Activated CD4-positive, alpha-beta T cell treated with anti-CD3 and anti-CD28 coated beads, Interleukin-2, amount 50 U/mL, for 16 hours (primary cell): ENCODE data around the gene M1AP.
"Not testable (repeated sequence)": the region's sequence is repeated elsewhere in the genome, so short reads cannot be mapped to it uniquely, and the experiment has no call there.

Experiments used
- DNase-seq: peaks from one replicate; pipeline ENCODE4 v3.0.0-alpha.2; 2020

Gene M1AP

GRCh38 chr2:74561022-74561421 is 87.1 kb downstream of the M1AP start:
- DNase-seq = not testable (repeated sequence)

DNA sequence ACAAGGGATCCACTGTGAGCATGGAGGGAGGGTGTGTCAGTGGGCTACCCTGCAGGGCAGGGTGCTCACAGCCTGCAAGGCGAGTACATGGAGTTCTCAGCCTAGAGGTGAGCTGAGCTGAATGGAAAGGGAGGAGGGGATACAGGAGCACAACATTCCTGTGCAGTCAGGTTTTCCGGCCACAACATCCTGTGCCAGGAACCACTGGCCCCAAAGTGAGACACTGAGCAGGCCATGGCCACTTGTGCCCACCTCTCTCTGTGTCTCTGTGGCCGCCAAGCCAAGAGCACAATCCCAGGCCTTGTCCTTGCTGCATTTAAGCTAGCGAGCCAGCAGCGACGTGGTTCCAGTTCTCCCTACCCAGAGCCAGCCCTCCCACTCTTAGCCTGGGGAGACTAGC is 87.5 kb downstream of the M1AP start:
- no peak for DNase-seq

- DNase-seq = no peak
Measured at GRCh38 chr2:74559912-74560311, 88.2 kb downstream of the M1AP start.

- no peak for DNase-seq
Measured at GRCh38 chr2:74558284-74559230, 89.6 kb downstream of the M1AP start.

DNA sequence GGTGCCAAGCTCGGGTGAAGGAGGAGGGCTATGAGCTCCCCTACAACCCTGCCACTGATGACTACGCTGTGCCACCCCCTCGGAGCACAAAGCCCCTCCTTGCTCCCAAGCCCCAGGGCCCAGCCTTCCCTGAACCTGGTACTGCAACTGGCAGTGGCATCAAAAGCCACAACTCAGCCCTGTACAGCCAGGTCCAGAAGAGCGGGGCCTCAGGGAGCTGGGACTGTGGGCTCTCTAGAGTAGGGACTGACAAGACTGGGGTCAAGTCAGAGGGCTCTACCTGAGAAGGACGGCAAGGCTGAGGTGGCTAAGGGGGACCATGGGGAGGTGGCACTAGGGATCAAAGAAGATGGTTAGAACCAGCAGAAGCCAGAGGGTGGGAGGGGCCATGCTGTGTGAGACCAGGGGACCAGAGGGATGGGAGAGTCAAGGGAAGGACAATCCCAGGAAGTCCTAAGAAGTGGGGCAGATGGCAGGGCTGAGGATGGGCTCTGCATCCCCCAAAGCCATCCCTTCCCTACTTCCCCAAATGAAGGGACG is 91.2 kb downstream of the M1AP start:
- DNase-seq = no peak

DNA sequence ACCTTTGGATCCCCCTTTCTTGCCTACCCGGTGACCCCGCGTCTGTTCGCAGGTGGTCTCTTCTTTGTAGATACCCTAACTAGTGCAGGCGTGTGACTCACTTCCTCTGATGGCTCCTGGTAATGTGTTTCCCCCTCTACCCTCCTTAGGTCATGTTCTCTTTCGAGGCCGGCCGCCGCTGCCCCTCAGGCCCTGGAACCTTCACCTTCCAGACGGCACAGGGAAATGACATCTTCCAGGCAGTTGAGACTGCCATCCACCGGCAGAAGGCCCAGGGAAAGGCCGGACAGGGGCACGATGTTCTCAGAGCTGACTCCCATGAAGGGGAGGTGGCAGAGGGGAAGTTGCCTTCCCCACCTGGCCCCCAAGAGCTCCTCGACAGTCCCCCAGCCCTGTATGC is 92.0 kb downstream of the M1AP start:
- no peak for DNase-seq

DNA sequence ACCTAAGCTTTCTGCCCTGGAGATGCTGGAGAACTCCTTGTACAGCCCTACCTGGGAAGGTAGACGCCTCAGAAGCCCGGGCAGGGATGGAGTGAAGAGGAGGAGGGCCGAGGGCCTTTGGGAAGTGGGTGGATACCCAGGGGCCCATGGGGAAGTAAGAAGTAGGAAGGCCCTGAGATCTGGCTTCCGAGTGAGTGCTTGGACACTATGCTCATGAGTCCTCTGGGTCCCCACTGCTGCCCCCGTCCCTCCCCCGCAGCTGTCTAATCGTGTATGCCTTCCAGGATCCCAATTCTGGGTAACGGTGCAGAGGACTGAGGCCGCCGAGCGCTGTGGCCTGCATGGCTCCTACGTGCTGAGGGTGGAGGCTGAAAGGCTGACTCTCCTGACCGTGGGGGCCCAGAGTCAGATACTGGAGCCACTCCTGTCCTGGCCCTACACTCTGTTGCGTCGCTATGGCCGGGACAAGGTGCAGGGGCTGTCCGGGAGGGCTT is 92.5 kb downstream of the M1AP start:
- DNase-seq = no peak

- DNase-seq = peak; percentile 46
Measured at GRCh38 chr2:74554820-74555531, 93.2 kb downstream of the M1AP start.

DNA sequence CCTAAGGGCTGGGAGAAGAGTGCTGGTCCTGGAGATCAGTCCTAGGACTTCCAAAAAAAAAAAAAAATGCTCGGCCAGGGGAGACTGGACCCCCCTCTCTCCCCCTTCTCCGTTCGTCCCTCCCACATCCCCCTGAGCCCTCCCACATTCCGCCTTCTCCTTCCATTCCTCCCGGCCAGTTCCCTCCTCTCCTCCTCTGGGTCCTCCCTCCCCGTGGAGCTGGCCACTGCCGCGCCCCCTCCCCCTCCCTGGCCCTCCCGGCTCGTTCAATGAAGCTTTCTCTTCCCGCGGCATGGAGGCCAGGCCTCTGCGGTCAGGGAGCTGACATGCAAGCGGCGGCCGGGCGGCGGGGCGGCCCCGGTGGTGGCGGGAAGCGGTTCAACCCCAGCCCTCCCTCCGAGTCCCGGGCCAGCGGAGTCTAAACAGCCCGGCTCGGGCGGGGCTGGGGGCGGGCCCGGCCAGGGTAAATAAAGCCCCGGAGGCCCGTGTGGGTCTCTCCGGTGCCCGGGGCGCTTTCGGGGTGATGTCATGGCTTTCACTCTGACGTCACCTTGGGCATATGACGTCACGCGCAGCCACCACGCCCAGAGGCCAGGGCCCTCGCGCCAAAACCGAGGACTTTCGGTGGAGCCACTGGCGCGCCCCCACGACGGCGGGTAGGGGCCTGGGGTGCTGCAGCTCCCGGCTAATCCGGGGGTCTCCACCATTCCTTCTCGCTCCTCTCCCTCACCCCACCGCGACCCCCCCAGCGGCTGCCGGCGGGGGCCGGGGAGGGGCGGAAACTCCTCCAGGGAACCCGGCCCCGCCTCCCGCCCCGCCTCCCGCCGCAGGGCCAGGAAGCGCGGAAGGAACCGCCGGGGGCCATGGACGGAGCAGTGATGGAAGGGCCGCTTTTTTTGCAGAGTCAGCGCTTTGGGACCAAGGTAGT is 94.0 kb downstream of the M1AP start, which contains the start of the genes DOK1 and LOXL3:
TSS of gene DOK1 (plus strand) at position 829 of the 928 bp plus-strand sequence. CDS start at position 864, 35 bp downstream.
TSS of gene LOXL3 (minus strand) at position 51 of the 928 bp plus-strand sequence. CDS start 1,308 bp downstream, outside the sequence.
- DNase-seq = peak; percentile 86

DNA sequence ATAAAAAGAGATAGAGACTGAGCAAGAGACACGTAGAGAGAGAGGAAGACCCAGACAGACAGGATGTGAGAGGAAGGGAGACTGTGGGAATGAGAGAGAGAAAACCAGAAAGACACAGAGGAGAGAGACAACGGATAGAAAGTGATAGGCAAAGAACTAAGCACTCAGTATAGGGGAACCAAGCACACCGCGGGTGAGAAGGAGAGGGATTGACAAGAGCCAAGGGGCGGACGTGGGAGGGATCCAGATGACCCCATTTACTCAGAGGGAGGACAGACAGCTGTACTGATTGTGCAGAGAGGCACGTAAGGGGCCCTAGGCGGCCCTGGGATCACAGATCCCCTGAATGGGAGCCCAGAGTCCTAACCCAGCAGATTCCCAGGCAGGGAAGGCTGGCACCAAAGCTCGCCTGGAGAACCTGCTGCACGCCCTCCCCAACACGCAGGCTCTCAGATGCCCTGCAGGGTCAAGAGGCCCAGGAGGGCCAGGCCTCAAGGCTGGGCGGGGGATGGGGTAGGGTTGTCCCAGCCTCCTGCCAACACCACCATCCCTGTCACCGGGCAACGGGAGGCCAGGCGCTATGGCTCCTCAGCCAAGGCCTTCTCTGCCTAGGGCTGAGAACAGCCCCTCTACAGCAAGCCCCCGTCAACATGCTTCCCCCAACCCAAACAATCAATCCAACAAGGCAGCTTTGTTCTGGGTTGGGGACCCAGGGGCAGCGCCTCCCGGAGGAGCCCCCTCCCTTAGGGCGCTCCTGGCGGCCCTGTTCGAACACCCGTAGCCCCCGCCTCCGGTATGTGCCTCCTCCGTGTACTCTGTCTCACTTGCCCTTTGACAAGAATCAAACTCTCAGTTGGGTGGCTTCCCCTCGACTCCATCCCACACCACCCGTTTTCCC is 95.0 kb downstream of the M1AP start:
- no peak for DNase-seq

DNA sequence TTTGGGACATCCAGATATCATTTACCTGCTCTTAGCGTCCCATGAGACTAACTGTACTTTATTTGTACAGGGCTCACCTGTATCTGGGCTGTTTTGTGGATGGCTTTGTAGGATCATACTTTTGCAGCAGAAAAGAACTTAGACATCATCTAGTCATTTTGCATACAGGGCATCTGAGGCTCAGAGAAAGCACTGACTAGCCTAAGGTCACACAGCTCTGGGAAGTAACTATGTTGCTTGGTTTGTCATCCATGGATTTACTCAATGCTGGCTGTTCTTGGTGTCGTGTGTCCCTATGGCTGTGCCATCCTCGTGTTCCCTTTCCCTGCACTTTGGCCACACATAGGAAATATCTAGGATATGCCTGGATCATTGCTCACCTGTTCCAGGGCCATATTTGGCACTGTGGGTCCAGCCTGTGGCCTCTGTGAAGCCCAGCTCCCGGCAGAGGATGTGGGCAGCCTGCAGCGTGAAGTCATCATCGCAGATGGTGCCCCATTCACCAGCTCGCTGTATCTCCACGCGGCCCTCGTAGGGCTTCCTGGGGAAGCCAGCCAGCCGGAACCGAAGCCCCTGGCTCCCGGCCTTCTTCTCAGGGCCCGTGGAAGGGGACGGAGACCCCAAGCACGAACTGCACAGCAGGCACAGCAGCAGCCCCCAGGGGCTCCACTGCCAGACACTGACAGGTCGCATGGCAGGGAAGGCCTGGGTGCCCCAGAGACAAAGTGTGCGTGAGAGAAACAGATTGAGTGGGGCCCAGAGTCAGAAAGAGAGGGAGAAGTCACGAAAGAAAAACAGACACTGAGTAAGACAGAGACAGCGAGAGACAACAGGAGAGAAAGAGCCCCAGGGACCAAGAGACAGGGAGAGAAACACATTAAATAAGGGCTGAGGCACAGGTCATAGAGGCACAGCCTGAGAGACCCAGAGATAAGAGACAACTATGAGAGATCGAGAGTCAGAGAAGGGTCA is 95.9 kb downstream of the M1AP start:
- no peak for DNase-seq

GRCh38 chr2:74551530-74551929 is 96.6 kb downstream of the M1AP start:
- DNase-seq = no peak

GRCh38 chr2:74550231-74550630 is 97.9 kb downstream of the M1AP start:
- no peak for DNase-seq

DNA sequence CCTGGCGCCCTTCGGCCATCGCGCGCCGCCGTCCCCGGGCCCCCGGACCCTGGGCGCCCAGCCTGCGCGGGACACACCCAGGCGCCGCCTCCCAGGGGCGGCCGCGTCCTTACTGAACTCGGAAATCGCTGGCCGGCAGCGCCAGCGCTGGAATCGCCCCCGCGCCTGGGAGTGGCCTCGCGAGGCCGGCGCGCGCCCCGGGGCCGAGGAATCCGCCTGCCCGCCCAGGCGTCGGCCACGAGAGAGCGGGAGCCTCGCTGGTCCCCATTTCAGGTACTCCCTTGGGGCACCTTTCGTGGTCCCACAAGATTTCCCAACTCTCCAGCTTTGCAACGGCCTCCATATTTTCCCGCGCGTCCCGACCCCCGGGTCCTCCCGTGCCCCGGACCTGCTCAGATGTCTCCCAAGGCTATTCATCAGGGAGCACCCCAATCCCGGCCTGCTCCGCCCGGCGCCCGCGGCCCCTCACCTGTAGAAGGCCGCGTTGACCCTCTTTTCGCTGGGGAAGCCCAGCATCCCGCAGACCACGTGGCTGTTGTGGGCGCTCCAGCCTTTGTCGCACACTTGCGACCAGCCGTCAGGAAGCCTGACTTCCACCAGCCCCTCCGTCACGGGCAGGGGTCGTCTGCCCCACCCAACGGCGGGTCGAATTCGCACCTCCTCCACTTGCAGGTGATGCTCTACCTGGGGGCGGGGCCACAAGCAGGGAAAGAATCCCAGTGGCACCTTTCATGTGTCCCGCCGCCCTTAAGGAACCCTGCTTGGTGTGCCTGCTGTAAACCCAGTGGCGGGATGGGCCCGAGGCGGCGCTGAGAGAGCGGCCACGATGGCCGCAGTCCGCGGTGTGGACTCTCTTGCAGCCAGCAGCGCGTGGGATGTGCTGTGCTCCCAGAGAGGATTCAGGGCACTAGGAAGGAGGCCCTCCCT is 99.0 kb downstream of the M1AP start:
- DNase-seq = no peak

DNA sequence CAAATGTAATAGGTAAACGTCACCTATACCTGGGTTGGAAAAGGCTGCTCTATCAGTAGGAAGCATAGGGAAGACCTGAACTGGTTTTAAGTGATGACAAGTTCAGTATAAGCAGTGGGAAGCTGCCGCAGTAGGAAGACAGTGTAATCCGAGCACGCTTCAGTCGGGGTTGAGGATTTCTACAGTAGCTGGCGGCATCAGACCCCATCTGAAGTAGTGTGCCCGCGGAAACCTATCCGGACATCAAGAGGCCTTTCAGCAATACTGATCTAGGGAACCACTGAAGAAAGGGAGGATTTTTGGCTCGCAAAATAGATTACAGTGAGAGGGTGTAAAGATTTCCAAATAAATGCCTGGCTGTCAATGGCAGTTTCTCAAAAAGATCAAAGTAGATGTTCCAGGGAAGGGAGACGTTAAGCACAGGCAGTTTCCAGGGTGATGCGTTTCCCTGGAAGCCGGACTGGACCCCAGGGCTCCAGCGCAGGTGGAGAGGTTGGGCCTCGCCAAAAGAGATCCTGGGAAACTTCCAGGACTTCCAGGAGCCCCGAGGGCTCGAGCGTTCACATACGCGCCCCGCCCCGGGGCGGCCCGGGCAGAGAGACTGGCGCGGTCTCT is 99.7 kb downstream of the M1AP start:
- DNase-seq = no peak

- no peak for DNase-seq
Measured at GRCh38 chr2:74546004-74546403, 102.1 kb downstream of the M1AP start.

DNA sequence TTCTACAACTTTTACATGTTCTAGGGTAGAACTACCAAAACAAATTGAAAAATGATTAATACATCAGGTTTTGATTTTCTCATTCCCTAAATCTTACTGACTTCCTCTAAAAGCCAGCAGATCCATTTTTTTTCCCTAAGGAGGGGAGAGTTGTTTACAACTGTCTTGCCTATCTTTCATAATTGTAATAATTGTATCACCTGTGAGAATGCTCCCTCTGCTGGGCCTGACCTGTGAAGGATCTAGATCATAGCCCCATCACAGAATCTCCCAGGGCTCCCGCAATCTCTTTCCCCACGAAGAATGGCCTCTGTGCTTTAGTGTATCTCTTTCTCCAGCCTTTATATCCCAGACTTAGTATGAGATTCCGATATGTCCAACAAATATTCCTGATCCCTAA is 103.5 kb downstream of the M1AP start:
- no peak for DNase-seq

DNA sequence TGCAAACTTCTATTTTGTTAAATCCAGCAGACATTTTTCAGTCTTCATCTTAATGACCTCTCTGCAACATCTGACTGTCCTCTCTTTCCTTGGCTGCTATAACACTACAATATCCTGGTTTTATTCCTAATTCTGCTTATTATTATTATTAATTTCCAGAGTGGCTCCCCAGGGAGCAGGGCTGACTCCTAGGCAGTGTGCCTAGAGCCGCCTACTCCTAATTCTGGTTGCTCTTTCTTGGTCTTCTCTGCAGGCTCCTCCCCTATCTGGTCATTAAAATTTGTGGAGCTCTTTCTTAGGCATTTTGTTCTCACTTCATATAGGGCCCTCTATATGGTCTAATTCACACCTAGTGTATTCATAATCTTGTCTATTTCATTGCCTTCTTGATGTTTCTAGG is 105.2 kb downstream of the M1AP start:
- DNase-seq = no peak
